Nephron (organoid): Measurements from ENCODE around the gene LMO2.

Experiments
- H3K27ac Mint-ChIP-seq, 3 experiments: 2 replicates each; pipeline ENCODE4 v1.8.0; 2020; ENCODE audit warnings: mixed read lengths in 3 of 3, mild to moderate bottlenecking in 2 of 3, moderate library complexity in 1 of 3
- H3K27me3 Mint-ChIP-seq: 2 replicates; pipeline ENCODE4 v1.8.0; 2021; ENCODE audit warnings: low read depth, mild to moderate bottlenecking, moderate library complexity, mixed read lengths
- H3K36me3 Mint-ChIP-seq: 2 replicates; pipeline ENCODE4 v1.8.0; 2020; ENCODE audit warnings: low read depth, mixed read lengths
- H3K4me1 Mint-ChIP-seq: 2 replicates; pipeline ENCODE4 v1.8.0; 2020; ENCODE audit warnings: mixed read lengths
- H3K4me3 Mint-ChIP-seq, 3 experiments: 2 replicates each; pipeline ENCODE4 v1.8.0; 2020; ENCODE audit warnings: mild to moderate bottlenecking in 3 of 3, mixed read lengths in 3 of 3, moderate library complexity in 2 of 3
- H3K9me3 Mint-ChIP-seq: 2 replicates; pipeline ENCODE4 v1.8.0; 2020; ENCODE audit warnings: mixed read lengths
- TF ChIP-seq, protein P1 (sequence below), 3 experiments: fragments of 200-600 bp; sonication (generic); IDR thresholded peaks; one replicate each; pipeline ENCODE4 v1.5.0; 2021; ENCODE audit warnings: antibody characterized with exemption in 3 of 3; ENCODE audit not compliant: unreplicated experiment in 3 of 3

Gene LMO2

DNA sequence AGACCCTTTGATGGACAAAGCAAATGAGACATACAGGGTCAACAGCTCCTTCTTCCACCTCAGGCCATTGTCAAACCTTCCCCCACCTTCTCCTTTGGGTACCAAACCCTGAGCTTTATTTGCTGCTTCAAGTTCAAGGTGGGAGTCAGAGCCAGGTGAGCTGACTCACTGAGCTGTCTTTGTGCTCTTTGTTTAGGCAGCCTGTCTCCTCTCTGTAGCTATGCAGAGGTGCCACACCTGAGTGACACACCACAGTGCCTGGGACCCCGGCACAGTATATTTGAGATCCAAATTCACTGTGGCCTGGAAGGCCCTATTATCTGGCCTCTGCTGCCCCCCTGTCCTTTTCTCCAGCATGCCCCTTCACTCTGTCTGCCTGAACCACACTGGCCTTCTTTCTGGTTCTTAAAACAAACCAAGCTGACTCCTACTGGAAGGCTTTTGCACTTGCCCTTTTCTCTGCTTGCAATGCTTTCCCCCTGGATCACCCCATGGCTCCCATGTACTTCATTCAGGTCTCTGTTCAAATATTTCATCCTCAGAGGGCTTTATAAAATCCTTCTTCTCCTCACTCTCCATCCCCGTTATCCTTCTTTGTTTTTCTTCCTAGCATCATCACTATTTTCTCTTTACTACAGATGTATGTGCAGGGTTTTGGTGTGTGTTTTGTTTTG lies 16.1 kb downstream of the LMO2 start:
- no peak overlapping the region for H3K4me3 Mint-ChIP-seq
- no peaks in the 10 kb centered on the region for H3K9me3 Mint-ChIP-seq
- H3K4me1 Mint-ChIP-seq = peaks cover 3% of the 10 kb centered on the region
- no peak overlapping the region for H3K27ac Mint-ChIP-seq
- no peaks in the 10 kb centered on the region for H3K36me3 Mint-ChIP-seq
- TF ChIP-seq, protein P1, sequence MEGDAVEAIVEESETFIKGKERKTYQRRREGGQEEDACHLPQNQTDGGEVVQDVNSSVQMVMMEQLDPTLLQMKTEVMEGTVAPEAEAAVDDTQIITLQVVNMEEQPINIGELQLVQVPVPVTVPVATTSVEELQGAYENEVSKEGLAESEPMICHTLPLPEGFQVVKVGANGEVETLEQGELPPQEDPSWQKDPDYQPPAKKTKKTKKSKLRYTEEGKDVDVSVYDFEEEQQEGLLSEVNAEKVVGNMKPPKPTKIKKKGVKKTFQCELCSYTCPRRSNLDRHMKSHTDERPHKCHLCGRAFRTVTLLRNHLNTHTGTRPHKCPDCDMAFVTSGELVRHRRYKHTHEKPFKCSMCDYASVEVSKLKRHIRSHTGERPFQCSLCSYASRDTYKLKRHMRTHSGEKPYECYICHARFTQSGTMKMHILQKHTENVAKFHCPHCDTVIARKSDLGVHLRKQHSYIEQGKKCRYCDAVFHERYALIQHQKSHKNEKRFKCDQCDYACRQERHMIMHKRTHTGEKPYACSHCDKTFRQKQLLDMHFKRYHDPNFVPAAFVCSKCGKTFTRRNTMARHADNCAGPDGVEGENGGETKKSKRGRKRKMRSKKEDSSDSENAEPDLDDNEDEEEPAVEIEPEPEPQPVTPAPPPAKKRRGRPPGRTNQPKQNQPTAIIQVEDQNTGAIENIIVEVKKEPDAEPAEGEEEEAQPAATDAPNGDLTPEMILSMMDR (IDR thresholded peaks at IDR 0.05; ENCODE audit: unreplicated experiment in 3 of 3) = no peak
- peaks cover 50% of the 10 kb centered on the region for H3K27me3 Mint-ChIP-seq

DNA sequence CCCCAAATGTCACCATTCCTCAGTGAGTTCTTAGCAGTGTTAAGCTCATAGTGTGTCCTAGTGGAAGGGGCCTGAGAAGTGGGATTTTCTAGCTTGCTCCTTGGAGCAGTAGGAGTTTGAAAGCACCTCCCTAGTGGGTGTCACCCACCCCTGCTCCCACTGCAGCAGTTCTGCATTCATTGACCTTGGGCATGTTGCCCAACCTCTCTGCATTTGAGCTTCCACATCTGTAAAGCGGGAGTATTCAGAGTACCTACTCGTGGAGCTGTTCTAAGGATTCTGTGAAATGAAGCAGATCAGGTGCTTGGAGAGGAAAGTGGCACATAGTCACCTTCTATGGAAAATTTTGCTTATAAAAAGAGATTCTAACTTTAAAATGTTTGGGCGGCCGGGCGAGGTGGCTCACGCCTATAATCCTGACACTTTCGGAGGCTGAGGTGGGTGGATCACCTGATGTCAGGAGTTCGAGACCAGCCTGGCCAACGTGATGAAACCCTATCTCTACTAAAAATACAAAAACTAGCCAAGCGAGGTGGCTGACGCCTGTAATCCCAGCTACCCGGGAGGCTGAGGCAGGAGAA lies 16.9 kb downstream of the LMO2 start:
- Mint-ChIP-seq H3K36me3 (no peaks in the 10 kb centered on the region), H3K27me3 (peaks cover 53% of the 10 kb centered on the region), H3K9me3 (no peaks in the 10 kb centered on the region), H3K4me1 (peaks cover 8% of the 10 kb centered on the region), H3K4me3 (no peak overlapping the region), H3K27ac (no peak overlapping the region)
- TF ChIP-seq, protein P1 (IDR thresholded peaks at IDR 0.05; ENCODE audit: unreplicated experiment in 3 of 3) = no peak

DNA sequence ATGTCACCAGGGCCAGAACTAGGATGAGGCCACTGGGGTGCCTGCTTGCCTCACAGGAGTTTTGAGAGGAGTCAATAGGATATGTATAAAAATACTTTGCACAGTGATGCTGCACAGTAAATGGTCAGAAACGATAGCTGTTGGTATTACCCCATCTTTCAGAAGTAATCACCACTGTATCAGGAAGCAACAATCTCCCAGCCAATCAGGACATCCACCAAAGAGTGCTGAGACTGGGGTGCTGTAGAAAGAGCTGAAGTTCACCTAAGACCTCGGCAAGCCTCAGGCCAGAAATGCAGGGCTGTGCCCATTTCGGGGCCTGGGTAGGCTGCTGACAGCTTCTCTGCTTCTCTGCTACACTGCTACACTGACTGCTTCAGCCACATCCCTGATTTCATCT lies 17.4 kb downstream of the LMO2 start:
- Mint-ChIP-seq H3K27me3 (peaks cover 58% of the 10 kb centered on the region), H3K36me3 (no peaks in the 10 kb centered on the region), H3K27ac (no peak overlapping the region), H3K4me1 (peaks cover 11% of the 10 kb centered on the region), H3K9me3 (no peaks in the 10 kb centered on the region), H3K4me3 (no peak overlapping the region)
- TF ChIP-seq, protein P1 (IDR thresholded peaks at IDR 0.05; ENCODE audit: unreplicated experiment in 3 of 3) = no peak

DNA sequence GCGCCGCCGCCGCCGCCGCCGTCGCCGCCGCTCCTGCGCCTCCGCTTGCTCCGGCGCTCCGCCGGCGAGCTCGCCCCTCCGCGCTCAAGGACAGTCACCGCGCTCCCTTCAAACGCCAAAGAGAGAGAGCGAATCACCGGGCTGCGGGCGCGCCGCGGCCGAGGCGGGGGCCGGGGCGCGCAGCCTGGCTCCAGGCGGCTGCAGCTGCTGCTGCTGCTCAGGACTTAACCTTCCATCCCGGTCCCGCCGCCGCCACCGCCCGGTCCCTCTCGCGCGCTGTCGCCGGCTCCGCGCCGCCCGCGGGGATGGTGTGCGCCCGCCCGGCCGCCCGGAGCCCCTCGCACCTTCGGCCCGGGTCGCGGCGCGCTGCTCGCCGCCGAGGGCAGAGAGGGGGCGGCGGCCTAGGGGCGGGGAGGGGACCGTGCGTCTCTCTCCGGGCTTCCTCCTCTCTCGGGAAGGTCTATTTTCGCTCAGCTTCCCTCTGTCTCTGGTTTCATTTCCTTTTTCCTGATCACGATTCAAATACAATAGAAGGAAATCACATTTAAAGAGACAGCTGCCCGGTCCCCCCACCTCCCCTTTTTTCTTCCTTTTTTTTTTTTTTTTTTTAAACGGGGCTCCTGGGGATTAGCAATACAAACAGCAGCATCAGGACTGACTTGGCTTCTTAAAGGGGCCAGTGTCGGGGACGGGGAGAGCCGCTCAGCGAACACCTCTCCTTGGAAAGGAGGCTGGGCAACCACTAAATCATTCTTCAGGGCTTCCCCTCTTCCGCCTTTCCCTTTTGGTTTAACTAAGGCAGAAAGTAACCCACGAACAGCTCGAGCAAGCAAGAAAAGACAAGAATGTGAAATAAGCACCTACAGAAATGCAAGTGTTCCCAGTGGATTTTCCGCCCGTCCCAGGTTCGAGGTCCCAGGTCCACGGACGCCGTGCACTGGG lies 22.1 kb downstream of the LMO2 start:
- Mint-ChIP-seq H3K27ac (peak overlapping the region; percentile 50 to 80 (median 54)), H3K4me1 (peaks cover 18% of the 10 kb centered on the region), H3K36me3 (peaks cover 3% of the 10 kb centered on the region), H3K27me3 (peaks cover 73% of the 10 kb centered on the region), H3K4me3 (peak overlapping the region; percentile 95 to 97 (median 97)), H3K9me3 (no peaks in the 10 kb centered on the region)
- TF ChIP-seq, protein P1 (IDR thresholded peaks at IDR 0.05; ENCODE audit: unreplicated experiment in 3 of 3) = no peak

DNA sequence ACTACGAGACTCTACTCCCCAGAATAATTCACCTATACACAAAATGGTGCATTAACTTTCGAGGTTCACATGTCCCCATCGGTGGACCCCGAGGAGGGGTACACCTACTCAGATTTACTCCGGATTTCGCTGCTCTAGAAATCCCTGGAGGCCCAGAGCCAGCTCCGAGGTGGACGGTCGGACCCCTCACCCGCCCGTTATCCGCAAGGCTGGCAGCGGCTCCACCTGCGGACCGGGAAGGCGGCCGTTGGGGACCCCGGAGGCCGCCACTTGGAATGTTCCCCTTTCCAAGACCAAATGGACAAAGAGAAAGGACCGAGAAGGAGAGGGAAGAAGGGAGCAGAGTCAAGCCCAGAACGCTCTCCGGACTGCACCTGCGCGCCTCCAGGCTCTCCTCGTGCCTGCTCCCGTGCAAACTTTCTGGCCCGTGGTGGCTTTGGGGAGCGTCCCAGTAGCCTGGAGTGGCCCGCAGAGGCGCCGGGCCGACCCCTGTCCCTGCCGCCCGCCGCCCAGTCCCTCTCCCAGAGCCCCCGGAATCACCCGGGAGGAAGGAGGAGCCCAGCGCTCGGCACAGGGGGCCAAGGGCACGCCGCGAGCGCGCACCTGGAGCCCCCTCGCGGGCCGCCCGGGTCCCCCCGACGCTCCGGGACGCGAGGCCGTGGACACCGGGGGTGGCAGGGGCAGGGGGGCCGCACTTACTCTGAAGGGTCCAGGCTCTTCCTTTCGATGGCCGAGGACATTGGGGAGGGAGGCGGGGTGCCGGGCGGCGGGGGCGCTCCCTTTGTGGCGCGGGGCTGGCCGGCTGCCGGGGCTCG lies 23.0 kb downstream of the LMO2 start:
- Mint-ChIP-seq H3K36me3 (peaks cover 3% of the 10 kb centered on the region), H3K9me3 (no peaks in the 10 kb centered on the region), H3K27me3 (peaks cover 72% of the 10 kb centered on the region), H3K27ac (peak overlapping the region in 1 of 3 experiments; percentile 59), H3K4me1 (peaks cover 22% of the 10 kb centered on the region), H3K4me3 (peak overlapping the region; percentile 75 to 87 (median 83))
- TF ChIP-seq, protein P1 (IDR thresholded peaks at IDR 0.05; ENCODE audit: unreplicated experiment in 3 of 3) = no peak
